HL-60 (cell line): ENCODE data around the gene SOBP.

ENCODE experiments used
- POLR2AphosphoS5 ChIP-seq: IDR thresholded peaks from 2 replicates; pipeline ENCODE4 v1.6.1; 2012; ENCODE audit warnings: low read depth
- SPI1 ChIP-seq: IDR thresholded peaks from 2 replicates; pipeline ENCODE4 v1.6.1; 2012; ENCODE audit warnings: low read depth, mild to moderate bottlenecking, borderline replicate concordance
- TF ChIP-seq, protein P1 (sequence below): IDR thresholded peaks from one replicate; pipeline ENCODE4 v1.5.1; 2011; ENCODE audit warnings: low read length, control low read depth, inconsistent platforms; ENCODE audit not compliant: insufficient read depth
- TF ChIP-seq, protein P2 (sequence below): IDR thresholded peaks from 2 replicates; pipeline ENCODE4 v1.6.1; 2012; ENCODE audit warnings: low read depth; ENCODE audit not compliant: insufficient replicate concordance

DNA sequence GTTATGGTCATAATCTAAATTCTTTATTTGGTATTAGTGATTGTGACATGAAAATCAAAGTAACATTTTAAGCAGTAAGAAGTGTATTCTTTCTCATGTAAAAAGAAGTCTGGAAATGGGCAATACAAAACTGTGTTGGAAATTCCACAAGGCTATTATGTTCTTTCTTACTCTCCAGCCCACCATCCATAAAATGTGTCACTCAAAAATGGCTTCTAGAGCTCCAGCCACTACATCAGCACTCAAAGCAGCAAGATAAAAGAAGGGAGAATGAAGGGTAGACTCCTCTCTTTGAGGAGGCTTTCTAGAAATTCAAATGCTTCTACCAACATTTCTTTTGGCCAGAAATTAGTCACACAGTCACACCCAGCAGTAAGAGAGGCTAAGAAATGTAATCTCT lies 49.0 kb upstream of the SOBP start:
- TF ChIP-seq, protein P1, sequence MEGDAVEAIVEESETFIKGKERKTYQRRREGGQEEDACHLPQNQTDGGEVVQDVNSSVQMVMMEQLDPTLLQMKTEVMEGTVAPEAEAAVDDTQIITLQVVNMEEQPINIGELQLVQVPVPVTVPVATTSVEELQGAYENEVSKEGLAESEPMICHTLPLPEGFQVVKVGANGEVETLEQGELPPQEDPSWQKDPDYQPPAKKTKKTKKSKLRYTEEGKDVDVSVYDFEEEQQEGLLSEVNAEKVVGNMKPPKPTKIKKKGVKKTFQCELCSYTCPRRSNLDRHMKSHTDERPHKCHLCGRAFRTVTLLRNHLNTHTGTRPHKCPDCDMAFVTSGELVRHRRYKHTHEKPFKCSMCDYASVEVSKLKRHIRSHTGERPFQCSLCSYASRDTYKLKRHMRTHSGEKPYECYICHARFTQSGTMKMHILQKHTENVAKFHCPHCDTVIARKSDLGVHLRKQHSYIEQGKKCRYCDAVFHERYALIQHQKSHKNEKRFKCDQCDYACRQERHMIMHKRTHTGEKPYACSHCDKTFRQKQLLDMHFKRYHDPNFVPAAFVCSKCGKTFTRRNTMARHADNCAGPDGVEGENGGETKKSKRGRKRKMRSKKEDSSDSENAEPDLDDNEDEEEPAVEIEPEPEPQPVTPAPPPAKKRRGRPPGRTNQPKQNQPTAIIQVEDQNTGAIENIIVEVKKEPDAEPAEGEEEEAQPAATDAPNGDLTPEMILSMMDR: no peak
- TF ChIP-seq POLR2AphosphoS5 (no peak), SPI1 (no peak)
- TF ChIP-seq, protein P2, sequence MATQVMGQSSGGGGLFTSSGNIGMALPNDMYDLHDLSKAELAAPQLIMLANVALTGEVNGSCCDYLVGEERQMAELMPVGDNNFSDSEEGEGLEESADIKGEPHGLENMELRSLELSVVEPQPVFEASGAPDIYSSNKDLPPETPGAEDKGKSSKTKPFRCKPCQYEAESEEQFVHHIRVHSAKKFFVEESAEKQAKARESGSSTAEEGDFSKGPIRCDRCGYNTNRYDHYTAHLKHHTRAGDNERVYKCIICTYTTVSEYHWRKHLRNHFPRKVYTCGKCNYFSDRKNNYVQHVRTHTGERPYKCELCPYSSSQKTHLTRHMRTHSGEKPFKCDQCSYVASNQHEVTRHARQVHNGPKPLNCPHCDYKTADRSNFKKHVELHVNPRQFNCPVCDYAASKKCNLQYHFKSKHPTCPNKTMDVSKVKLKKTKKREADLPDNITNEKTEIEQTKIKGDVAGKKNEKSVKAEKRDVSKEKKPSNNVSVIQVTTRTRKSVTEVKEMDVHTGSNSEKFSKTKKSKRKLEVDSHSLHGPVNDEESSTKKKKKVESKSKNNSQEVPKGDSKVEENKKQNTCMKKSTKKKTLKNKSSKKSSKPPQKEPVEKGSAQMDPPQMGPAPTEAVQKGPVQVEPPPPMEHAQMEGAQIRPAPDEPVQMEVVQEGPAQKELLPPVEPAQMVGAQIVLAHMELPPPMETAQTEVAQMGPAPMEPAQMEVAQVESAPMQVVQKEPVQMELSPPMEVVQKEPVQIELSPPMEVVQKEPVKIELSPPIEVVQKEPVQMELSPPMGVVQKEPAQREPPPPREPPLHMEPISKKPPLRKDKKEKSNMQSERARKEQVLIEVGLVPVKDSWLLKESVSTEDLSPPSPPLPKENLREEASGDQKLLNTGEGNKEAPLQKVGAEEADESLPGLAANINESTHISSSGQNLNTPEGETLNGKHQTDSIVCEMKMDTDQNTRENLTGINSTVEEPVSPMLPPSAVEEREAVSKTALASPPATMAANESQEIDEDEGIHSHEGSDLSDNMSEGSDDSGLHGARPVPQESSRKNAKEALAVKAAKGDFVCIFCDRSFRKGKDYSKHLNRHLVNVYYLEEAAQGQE: no peak
